GM23248 (cell line): ENCODE results near the gene RHBDF1.

Experiments used
- EZH2 ChIP-seq: fragments of 200-600 bp; sonication (generic); IDR thresholded peaks from 2 replicates; pipeline ENCODE4 v1.6.1; 2018; ENCODE audit warnings: antibody characterized with exemption, mild to moderate bottlenecking; ENCODE audit not compliant: insufficient read depth, poor library complexity, severe bottlenecking
- EZH2phosphoT487 ChIP-seq: fragments of 200-600 bp; sonication (generic); IDR thresholded peaks from 2 replicates; pipeline ENCODE4 v1.6.1; 2018; ENCODE audit warnings: antibody characterized with exemption, moderate library complexity, mild to moderate bottlenecking, low read depth; ENCODE audit not compliant: insufficient read depth

GRCh38 chr16:69181-69580, 3.2 kb downstream of the RHBDF1 start:
- TF ChIP-seq EZH2 = no peak
- no peak for TF ChIP-seq EZH2phosphoT487
